Endometrial microvascular endothelial cells (primary cell): ENCODE data around the gene KATNIP. TPM values are rescaled to one million over a fixed set of nuclear protein-coding genes. Genes with fewer than 3 reads are reported as not detected.
"Not testable (repeated sequence)": the region's sequence is repeated elsewhere in the genome, so short reads cannot be mapped to it uniquely, and the experiment has no call there.

Source experiments
- in situ Hi-C: cut with HindIII; loops from 2 replicates; pipeline ENCODE4 v1.10.0; 2017; ENCODE audit warnings: low sequenced_read_pairs, low pct_unique_long_range_greater_than_20kb; ENCODE audit errors: inconsistent ontology term
- total RNA-seq: library from RNA; depleted of rRNA; stranded (reverse); fragments of >200 nt; gene quantifications from one replicate; pipeline ENCODE4 v1.2.3, GENCODE V29; 2015; ENCODE audit errors: inconsistent ontology term

Gene KATNIP
- total RNA-seq, 1 donor from 2014 or later, result 8.3 TPM

DNA sequence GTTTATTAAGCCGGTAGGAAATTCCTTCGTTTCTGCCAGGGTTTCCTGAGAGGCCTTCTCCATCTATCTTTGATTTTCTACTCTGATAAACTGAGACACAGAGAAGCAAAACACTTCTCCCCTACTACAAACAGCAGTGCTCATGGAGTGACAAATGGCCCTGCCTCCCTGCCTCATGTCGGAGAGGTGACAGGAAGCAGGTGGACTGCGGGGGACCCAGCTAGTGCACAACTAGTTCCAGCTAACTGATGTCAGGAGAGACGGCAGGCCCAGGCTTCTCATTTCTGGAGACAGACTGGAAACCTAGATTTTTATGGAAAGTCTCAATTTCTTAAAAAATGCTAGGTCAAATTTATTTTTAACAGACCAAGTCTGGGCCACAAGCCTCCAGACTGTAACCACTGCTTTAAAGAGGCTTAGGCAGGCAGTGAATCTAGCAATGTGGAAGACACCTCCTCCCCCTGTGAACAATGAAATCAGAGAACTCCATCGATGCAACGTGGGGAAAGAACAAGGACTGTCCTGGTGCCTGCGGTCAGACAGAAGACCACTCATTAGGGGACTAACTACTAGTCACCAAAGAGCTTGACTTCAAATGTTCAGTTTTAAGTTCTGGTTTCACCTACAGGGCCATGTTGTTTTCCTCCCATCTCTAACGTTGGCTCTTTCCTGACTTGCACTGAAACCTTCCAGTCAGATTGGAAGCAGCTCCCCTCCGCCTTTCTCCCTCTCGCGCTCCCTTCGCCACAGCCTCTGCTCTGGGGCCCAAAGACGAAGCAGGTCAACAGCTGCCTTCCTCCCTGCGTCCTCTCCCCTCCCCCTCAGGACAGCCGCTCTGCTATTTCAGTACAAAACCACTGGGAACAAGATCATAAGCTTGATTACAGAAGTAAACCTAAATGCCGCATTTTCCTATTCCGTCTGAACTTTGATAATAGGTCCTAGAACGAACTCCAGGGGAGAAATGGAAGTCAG lies 17.8 kb upstream of the KATNIP start:
- in situ Hi-C loops, result no loop called here

GRCh38 chr16:27534256-27534655 lies 15.7 kb upstream of the KATNIP start:
- in situ Hi-C loops, result no loop called here

DNA sequence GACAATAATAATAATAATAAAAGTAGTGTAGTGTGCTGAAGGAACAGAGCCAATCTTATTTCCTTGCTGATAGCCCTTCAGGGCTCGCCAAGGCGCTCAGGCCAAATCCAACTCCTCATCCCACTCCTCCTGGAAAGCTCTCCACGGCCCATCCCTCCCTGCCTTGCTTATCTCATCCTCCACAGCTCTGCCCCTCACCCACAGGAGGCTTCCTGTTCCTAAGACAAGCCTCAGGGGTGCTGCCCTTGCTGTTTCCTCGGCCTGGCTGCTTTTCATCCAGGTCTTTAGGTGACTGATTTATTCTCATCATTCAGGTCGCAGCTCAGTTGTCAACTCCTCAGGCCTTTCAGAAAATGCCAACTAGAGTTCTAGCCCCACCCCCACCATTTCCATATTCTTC lies 11.4 kb upstream of the KATNIP start:
- in situ Hi-C loops, result no loop called here

GRCh38 chr16:27539120-27539519 lies 10.8 kb upstream of the KATNIP start:
- in situ Hi-C loops, result no loop called here

DNA sequence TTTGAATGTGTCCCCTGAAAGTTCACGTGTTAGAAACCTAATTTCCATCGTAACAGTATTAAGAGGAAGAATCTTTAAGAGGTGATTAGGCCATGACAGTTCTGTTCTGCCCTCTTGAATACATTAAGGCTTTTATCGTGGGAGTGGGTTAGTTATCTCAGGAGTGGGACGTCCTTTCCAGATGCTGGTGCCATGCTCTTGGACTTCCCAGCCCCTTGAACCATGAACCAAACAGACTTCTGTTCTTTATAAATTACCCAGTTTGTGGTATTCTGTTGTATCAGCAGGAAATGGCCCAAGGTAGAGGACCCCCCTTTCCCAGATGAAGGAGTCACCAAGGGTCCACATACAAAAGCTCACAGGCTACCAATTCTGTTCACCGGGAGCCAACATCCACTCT lies 10.3 kb upstream of the KATNIP start:
- in situ Hi-C loops, result no loop called here

DNA sequence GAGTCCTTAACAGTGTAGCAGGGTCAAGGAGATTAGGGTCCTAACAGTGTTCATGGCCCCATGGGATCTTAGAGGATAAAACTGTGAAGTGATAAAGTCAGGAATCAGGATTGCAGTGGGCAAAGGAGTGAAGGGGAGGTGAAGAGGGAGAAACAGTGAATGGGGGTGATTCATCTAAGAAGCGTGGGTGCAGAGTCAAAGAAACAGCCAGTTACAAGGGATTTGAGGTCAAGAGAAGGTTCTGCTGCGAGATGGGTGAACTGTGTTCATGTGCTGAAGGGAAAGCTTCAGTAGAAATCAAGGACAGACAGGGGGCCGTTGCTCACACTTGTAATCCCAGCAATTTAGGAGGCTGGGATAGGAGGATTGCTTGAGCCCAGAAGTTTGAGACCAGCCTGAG lies 6.1 kb upstream of the KATNIP start:
- in situ Hi-C loops, result no loop called here

DNA sequence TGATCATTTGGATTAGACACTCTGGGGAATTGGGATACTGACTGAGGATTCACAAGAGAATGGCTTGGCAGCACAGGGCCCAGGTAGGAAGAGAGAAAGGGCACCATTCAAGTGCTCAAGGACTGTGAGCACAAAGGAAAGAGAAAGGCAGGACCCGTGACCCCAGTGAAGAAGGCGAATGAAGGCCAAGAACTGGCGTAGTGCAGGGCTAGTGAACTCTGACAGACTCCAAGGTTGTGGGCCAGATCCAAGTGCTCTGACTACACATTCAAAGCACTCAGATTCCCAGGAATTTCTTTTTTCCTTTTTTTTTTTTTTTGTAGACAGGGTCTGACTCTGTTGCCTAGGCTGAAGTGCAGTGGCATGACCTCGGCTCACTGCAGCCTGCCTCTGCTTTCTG lies 5.3 kb upstream of the KATNIP start:
- in situ Hi-C loops, result no loop called here

DNA sequence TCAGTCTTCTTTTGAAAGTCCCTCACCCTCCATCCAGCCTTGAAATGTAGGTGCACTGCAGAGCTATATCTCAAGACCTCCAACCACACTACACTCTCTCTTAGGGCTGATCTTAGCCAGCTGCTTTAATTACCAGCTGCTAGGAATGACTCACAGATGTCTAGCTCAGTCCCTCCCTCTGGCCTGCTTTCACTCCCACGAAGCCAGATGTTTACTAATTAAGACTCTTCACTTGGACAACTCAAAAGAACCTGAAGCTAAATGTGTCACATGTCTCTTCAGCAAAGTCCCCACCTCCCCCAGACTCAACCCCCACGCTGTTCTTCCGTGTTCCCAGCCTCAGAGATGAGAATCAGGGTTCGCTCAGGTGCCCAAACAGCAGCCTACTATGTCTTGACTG lies 2.8 kb upstream of the KATNIP start:
- in situ Hi-C loops, result no loop called here

DNA sequence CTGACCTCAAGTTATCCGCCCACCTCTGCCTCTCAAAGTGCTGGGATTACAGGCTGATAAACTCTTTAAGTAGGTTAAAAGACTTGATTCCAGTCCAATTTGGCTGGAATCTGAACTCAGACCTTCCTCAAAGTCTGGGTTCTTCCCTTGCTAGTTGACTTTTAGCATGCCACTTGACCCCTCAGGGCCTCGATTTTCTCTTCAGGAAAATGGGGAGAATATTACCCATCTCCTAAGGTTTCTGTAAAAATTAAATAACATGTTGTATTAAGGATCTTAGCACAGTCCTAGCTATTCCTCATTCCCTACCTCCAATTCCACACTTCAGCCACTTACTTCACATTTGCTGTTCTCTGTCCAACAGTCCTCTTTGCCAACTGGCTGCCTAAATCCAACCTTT lies 2.1 kb upstream of the KATNIP start:
- in situ Hi-C loops, result no loop called here

- in situ Hi-C loops, result no loop called here
Observed at GRCh38 chr16:27549464-27549745, 539 bp upstream of the KATNIP start.

DNA sequence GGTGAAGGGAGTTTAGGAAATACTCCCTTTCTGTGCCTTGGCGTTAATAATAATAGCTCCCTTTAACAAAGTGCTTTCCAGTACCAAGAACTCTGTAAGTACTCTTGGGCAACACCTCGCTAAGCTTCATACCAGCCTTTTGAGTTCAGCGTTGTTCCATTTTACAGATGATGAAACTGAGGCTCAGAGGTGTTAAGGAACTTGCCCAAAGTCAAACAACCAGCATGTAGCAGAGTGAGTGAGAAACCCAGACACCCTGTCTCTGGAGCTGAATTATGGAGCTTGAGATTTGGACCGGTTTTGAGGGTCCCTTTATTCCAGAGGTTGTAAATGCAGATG lies 607 bp downstream of the KATNIP start:
- in situ Hi-C loops, result no loop called here

- in situ Hi-C loops, result no loop called here
Observed at GRCh38 chr16:27551036-27551435, 1.1 kb downstream of the KATNIP start.

DNA sequence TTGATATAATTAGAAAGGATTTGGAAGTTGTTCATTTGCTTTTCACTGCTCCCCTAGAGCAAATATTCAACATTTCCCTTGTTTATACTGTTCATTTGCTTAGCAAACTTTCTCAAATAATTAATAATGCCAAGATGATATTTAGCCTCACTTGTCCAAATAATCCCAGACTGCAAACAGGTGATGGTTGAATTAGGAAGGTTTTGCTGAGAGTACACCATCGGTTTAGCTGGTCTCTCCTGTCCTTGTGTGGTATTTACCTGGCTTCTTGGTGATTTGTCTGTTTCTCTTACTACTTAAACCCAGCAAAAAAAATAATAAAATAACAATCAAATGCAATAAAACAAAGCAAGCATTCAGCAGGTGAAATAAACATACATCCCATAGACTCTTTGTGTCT lies 6.5 kb downstream of the KATNIP start:
- in situ Hi-C loops, result no loop called here

GRCh38 chr16:27558434-27558833 lies 8.5 kb downstream of the KATNIP start:
- in situ Hi-C loops, result no loop called here

- in situ Hi-C loops, result no loop called here
Observed at GRCh38 chr16:27558932-27559331, 9.0 kb downstream of the KATNIP start.

DNA sequence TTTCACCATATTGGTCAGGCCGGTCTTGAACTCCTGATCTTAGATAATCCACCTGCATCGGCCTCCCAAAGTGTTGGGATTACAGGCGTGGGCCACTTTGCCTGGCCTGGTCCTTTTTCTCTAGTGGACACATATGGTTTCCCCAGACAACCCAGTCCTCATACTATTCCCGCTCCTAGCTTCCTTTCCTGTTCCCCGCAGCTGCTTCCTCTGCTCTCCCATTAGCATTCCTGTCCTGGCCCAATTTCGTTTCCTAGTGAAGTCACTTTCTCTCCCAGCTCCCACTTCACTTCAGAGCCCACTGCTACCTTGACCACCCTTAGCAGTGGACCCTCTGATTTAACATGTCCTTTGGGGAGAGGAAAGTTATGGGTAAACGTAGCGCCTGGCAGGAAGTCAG lies 11.3 kb downstream of the KATNIP start:
- in situ Hi-C loops, result no loop called here

DNA sequence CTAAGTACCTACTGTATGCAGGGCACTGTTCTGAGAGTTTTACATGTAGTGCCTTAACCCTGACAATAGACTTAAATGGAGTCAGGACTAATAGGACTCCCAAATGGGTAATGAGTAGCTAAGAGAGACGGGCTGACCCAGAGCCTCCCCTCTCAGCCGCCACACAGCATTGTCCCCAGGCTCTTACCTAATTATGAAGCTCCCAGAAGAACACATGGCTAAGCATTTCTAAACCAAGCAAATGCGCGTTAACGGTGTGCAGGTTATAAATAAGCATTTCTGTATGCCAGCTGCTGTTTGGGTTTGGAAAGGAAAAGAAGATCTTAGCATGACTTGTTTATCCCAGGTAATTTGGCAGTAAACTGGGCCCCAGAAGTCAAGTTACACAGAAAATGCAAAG lies 14.3 kb downstream of the KATNIP start:
- in situ Hi-C loops, result no loop called here

- in situ Hi-C loops, result no loop called here
Observed at GRCh38 chr16:27566417-27566816, 16.5 kb downstream of the KATNIP start.

DNA sequence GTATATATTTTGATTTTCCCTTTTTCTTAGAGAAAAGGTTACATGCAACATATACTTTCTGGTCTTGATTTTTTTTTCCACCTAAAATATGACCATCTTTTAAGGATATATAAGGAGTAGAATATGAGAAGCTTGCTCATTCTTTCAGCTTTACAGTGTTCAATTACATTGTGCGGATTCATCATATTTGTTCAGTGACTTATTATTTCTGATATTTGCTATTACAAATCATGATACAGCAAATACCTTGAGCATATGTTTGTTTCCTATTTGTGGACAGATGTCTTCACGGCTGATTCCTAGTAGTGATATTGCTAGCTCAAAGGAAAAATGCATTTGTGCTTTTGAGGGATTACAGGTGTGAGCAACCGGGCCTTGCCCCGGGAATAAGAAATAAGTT lies 18.1 kb downstream of the KATNIP start:
- in situ Hi-C loops, result no loop called here

- in situ Hi-C loops, result not testable (repeated sequence)
Observed at GRCh38 chr16:27570986-27571385, 21.0 kb downstream of the KATNIP start.
